GM12873 (cell line): Measurements from ENCODE around the gene PLA2G5.

ENCODE experiments used
- TF ChIP-seq, protein P1 (sequence below): IDR thresholded peaks from 2 replicates; pipeline ENCODE4 v1.5.1; 2012; ENCODE audit warnings: low read depth, mild to moderate bottlenecking, moderate library complexity, low read length, control low read depth; ENCODE audit not compliant: insufficient read depth; ENCODE audit errors: missing control alignments

The PLA2G5 gene

DNA sequence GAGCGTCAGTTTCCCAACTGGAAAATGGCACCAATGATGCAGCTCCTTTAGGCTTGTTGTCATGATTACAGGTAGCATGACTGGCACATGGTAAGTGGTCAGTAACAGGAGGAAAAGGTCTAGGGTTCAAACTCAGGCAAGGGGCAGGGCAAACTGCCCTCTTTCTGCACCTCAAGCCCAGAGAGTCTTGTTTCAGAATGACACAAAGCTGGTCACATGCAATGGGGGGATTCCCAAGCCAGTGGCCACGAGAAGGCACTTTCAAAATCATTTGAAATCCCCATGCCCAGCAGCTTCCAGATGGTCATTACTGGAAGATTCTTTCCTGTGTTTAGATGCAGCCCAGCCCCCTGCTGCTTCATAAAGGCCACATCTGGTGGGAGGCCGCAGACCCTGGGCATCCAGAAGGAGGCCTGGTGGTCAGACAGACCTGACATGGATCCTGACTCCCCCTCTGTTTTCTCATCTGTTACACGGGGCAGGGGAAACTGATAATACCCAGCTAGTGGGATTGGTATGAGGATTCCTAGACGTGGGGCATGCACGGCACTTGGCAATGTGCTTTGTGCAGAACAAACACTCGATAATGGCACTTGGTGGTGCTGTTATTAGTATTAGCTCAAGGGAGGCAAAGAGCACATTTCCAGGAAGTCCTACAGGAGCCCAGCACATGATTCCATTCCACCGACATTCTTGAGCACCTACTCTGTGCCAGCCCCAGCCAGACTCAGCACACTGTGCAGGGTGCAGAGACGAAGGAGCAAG is 56.2 kb downstream of the PLA2G5 start:
- TF ChIP-seq, protein P1, sequence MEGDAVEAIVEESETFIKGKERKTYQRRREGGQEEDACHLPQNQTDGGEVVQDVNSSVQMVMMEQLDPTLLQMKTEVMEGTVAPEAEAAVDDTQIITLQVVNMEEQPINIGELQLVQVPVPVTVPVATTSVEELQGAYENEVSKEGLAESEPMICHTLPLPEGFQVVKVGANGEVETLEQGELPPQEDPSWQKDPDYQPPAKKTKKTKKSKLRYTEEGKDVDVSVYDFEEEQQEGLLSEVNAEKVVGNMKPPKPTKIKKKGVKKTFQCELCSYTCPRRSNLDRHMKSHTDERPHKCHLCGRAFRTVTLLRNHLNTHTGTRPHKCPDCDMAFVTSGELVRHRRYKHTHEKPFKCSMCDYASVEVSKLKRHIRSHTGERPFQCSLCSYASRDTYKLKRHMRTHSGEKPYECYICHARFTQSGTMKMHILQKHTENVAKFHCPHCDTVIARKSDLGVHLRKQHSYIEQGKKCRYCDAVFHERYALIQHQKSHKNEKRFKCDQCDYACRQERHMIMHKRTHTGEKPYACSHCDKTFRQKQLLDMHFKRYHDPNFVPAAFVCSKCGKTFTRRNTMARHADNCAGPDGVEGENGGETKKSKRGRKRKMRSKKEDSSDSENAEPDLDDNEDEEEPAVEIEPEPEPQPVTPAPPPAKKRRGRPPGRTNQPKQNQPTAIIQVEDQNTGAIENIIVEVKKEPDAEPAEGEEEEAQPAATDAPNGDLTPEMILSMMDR: no peak

GRCh38 chr1:20126806-20127440 is 56.9 kb downstream of the PLA2G5 start:
- TF ChIP-seq, protein P1: no peak

DNA sequence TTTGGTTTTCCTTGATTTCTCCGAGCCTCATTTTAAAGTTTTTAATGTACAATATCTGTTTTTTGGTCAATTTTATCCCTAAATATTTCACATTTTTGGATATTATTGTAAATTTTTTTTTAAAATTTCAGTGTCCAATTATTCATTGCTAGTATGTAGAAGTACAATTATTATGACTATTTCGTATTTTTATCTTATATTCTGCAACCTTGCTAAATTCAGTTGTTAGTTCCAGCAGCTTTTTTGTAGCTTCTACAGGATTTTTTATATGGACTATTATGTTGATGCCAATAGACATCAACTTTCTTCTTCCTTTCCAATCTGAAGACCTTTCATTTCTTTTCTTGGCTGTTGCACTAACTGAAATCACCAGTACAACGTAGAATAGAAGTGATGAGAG is 65.0 kb downstream of the PLA2G5 start:
- TF ChIP-seq, protein P1: no peak

DNA sequence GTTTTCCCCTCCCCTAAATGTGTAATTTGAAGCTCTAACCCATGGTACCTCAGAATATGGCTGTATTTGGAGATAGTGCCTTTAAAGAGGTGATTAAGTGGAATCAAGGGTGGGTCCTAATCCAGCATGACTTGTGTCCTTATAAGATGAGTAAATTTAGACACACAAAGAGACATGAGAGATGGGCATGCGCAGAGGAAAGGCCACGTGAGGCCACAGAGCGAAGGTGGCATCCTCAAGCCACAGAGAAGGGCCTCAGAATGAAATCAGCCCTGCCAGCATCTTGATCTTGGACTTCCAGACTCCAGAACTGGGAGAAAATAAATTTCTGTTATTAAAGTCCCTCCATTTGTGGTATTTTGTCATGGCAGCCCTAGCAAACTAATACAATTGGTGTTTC is 66.3 kb downstream of the PLA2G5 start:
- TF ChIP-seq, protein P1: no peak

GRCh38 chr1:20137055-20137454 is 67.1 kb downstream of the PLA2G5 start:
- TF ChIP-seq, protein P1: no peak

GRCh38 chr1:20137604-20138003 is 67.6 kb downstream of the PLA2G5 start:
- TF ChIP-seq, protein P1: no peak

GRCh38 chr1:20138346-20138745 is 68.4 kb downstream of the PLA2G5 start:
- TF ChIP-seq, protein P1: no peak
